ENCODE measurements around the gene DRC3.

- no peak for TF ChIP-seq CTCF (conservative IDR thresholded peaks at IDR 0.05; ENCODE audit: low read length)
- no peak for TF ChIP-seq EZH2phosphoT487 (IDR thresholded peaks at IDR 0.05; ENCODE audit: borderline replicate concordance, low read depth, low read length)
These were observed 45.8 kb downstream of the DRC3 start for GRCh38 chr17:18018411-18018921.
